NCI-H146 (cell line): ENCODE measurements around the gene AGFG1.
A peak's percentile ranks its signal among the peaks of the same experiment; 100 is the strongest.
"Not testable (repeated sequence)": the region's sequence is repeated elsewhere in the genome, so short reads cannot be mapped to it uniquely, and the experiment has no call there.

Experiments
- DNase-seq: peaks from one replicate; lab custom pipeline; 2025; lab: John Stamatoyannopoulos, UW

The AGFG1 gene

DNA sequence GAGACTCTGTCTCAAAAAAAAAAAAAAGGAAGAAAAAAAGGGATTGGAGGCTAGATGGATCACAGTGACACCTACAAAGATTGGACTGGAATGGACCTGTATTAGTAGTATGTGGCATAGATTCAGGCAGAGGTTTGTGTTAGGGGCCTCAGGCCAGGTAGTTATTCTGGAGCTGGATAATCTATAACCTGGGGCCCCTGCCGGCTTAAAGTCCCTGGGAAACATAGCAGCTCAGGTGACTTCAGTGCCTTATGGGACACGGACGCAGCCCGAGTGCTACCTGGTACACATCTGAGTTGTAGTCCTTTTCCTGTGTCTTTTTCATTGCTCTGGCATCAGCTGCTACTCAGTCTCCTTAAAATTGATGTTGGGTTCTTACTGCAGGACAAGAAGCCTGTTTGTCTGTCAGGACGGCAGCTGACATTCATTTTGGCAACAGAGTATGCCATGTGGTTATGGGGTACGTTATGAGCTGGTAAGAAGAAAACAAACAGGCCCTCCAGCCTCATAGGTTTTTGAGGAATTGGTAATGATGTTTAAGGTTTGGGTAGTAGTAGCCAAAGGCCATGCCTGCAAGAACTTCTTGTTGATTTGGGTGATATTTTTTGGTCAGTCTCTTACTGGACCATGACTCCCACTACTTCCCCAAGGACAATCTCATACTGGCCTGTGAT is 27.8 kb downstream of the AGFG1 start:
- no peak for DNase-seq

DNA sequence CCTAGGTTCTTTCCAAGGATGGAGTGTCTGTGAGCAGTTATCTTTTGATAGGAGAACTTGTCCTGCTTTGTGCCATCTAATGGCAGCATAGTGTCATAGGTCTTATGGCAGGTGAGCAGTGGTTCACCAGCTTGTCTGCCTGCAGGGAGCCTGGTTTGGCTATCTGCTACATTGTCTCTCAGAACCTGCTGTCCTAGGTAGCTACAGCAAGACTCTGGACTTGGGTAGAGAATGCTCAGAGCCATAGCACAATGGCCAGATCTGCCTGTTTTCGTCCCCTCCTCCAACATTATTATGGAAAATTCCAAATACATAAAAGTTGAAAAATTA is 28.3 kb downstream of the AGFG1 start:
- DNase-seq = no peak

DNA sequence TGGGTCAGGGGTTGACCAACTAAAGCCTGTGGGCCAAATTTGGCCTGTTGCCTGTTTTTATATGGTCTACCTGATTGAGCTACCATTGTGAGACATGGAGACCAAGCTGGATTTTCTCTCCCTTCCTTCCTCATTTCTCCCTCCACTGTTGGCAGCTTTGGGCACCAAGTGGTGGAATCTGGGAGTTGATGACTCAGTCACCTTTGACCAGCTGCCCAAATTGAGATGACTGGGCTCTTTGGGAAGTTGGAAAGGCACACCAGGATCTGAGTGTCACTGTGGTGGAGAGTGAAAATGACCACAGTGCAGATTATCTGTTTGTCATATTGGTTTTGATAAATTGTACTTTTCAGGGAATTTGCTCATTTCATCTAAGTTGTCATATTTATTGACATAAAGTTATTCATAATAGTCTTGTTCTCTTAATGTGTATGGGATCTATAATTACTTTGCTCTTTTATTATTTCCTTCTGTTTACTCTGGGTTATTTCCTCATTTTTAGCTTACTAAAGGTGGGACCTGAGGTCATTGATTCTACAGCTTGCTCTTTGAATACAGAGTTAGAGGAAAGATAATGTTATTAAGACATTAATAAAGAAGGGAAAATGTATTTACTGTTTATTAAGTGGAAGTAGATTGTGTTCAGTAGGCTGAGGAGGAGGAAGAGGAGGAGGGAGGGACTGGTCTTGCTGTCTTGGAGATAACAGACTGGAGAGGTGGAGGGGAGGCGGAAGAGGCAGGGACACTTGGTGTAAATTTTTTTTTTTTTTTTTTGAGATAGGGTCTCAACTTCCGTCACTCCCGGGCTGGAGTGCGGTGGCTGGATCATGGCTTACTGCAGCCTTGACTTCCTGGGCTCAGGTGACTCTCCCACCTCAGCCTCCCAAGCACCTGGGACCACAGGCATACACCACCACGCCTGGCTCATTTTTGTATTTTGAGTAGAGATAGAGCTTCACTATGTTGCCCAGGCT is 31.8 kb downstream of the AGFG1 start:
- DNase-seq = no peak

DNA sequence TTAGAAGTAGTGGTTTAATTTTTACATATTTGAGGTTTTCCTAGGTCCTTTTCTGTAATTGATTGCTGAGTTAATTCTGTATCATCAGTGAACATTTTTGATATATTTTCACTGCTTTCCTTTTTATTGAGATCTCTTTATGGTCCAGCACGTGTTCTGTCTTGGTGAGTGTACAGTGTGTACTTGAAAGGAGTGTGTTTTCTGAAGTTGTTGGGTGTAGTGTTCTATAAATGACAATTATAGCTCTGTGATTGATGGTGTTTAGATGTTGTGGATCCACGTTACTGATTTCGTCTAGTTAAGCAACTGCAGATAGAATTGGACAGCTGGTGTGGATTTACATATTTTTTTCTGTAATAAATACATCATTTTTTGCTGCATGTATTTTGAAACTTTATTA is 32.7 kb downstream of the AGFG1 start:
- no peak for DNase-seq

DNA sequence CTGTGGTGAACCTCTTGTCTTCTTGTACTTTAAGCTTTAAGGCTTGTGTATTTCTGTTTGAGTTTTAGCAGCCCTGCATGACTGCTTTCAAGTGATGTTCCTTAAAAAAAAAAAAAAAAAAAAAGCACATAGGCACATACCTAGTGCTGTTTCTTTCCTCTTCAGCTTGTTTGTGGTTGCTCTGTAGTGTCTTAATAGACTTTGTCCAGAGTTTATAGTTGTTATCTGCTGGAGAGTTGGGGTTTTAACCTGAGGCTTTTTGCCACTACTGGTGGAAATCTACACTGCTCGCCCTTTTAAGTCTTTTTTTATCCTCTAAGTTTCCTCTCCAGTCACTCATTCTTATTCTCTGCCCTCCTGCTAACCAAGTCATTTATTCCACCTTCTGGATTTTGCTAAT is 34.5 kb downstream of the AGFG1 start:
- no peak for DNase-seq

DNA sequence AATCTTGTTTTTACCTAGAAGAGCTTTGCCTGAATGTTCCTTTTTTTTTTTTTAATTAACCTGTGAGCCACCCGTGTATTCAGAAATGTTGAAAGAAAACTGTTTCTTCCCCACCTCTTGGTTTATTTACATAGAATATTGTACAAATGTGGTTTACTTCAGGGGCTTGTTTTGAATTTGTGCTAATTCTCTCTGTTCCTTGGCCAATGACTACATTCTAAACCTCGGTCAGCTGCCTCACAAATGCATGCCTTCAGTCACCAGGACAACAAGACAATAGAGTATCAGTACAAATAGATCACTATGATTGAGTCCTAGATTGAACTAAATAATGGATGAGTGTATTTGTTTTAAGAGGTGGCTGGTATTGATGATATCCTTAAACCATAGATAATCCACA is 36.0 kb downstream of the AGFG1 start:
- DNase-seq = no peak

DNA sequence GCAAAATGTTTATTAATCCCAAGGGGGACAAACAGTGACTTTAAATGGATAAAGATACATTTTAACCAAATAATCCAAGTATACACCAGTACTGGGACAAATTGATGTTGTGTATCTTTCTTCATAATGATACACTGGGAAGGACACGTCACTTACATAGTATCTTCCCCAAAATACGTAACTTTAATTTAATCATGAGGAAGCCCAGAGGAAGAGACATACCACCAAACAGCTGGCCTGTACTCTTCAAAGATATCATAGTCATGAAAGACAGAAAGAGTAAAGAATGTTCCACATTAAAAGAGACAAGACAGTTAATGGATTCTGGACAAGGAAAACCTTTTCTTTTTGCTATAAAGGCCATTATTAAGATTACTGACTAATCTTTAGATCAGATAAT is 37.1 kb downstream of the AGFG1 start:
- DNase-seq = no peak

DNA sequence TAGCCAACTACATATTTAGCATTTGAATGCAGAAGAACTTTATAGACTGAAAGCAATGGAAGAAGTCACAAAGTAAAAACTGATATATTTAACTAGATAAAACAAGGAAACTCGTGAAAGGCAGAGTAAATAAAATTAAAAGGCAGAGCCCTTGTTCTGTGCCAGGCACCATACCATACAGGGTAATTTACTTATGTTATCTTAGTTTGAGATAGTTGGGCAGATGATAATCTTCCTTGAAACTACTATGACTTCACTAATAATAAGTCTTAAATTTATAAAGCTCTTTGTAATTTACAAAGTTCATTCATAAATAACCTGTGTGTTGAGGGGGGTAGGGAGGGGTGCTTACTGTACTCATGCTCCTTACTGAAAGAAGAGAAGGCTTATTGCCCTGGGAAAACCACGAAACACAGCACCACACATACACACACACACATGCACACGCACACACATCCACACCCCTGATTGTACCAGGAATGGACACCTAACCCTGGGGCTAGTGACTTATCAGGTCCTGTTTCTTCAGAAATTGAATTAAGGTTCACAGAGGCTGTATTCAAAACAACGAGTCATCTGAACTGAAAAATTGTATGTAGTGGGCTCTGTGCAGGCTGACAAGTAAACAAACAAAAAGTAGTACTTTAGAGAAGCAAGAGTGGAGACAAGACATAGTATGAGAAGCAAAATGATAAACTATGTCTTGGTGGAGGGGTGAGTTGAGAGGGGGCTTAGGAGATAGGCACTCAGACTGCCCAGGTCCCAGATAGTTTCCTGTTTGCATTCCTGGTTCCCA is 38.1 kb downstream of the AGFG1 start:
- no peak for DNase-seq

DNA sequence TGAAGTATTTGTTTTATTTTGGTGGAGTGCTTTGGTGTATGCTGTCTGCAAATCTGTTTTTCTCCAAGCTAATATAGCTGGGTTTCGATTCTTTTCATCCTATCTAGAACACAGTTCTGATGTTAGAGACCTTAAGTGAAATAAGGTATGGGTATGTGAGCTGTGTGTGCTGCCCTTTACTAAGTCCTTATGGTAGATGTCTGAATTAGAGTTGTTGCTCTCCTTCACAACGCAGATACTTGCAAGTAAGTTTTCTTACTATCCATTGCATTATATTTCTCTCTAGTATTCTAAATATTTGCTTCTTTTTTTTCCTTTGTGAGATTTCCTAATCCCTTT is 38.6 kb downstream of the AGFG1 start:
- no peak for DNase-seq

DNA sequence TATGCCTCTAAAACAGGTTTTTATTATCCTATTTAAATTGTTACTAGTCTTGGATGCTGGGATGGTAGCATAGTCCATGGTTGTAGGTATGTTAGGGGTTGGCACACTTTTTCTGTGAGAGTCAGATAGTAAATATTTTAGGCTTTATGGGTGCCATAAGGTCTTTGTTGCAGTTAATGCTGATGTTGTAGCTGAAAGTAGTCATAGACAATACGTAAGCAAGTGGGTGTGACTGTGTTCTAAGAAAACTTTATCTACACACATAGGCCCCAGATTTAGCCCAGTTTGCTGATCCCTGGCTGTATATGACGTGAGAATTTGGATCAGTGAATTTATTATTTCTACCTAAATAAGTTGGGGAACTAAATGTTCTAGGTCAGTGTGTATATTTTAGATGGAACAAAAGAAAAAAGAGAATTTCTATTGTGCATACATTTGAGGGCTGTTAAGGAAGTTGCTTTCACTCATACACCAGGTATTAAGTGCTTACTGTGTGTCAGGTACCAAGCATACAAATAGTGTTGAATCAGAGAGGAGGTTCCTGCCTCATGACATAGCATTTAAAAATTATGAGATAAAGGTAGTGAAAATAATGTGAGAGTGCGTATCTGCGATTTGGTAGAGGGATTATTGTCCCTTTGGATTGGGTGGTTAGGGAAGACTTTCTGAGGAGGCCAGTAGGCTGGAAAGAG is 39.4 kb downstream of the AGFG1 start:
- no peak for DNase-seq

DNA sequence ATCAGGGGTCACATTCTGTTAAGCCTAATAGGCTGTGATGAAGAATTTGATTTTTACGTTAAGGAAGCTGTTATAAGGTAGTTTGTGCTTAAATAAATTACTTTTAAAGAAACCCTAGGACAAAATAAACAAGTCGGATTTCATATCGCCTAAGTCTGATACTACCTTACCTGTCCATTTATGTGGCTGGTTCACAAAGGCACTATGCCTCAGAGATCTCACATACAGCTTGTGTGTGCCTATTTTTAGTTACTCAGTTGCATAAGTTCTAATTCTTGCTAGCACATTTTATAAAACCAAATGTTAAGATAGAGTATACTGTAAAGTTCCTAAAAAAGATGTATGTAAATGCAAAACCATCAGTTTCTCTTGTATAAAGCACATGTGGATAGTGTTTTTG is 40.0 kb downstream of the AGFG1 start:
- no peak for DNase-seq

DNA sequence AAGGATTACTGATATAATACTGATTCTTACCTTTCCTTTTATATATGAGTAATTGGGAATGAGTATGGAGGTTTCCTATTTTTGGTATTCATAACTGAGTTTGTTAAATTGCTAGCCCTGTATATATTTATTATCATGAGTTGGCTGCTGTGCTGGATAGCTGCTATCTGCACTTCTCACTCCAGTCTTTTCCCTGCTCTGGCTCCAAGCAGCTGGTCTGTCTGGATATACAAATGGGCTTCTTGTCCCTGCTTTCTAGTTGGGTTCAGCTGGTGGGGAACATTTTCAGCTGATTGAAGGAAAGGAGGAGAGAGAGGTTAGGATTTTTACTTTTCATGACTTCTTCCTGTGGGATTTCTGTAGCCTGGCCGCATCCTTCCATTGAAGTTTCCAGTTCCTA is 41.2 kb downstream of the AGFG1 start:
- no peak for DNase-seq

DNA sequence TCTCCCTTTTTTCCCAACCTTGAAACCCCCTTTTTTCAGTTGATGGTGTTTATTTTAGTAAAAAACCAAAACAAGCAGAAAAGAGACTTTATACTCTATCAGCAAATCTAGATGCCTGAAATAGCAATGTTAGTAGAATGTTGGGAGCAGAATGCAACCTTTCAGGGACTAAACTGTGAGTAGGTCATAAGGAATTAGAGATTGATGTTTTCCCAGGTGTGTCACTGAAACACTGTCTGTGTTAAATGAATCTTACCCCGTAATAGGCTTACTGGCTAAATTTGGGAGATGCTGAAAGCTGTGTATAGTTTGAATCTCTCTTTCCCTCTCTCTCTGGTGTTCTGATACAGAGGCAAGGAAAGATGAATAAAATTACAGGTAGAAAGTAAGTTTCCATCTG is 43.8 kb downstream of the AGFG1 start:
- DNase-seq = no peak

DNA sequence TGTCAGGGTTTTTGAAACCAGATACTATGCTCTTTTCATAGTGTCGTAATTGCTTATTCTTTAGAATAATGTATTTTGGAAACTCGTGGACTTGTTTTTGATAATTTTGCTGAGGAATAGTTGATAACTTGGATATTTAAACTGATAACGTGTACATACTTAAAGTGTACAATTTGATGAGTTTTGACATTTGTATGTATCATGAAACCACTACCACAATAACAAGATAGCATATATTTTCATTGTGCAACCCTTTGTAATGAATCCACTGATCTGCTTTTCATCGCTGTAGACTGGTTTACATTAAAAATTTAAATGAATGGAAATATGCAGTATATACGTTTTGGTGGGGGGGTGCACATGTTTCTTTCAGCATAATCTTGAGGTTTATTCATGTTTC is 45.8 kb downstream of the AGFG1 start:
- DNase-seq = no peak

DNA sequence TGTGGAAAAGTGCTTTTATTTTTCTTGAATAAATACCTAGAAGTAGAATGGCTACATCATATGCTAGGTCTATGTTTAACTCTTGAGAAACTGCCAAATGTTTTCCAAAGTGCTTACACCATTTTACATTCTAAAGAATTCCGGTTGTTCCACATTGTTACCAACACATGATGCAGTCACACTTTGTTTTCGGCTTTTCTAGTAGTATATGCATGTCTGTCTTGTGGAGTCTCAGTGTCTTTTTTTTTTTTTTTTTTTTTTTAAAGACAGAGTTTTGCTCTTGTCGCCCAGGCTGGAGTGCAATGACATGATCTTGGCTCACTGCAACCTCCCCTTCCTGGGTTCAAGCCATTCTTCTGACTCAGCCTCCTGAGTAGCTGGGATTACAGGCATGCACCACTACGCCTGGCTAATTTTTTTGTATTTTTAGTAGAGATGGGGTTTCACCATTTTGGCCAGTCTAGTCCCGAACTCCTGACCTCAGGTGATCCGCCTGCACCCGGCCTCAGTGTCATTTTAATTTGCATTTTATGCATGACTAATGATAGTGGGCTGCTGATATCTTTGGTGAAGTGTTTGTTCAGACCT is 46.4 kb downstream of the AGFG1 start:
- not testable (repeated sequence) for DNase-seq

DNA sequence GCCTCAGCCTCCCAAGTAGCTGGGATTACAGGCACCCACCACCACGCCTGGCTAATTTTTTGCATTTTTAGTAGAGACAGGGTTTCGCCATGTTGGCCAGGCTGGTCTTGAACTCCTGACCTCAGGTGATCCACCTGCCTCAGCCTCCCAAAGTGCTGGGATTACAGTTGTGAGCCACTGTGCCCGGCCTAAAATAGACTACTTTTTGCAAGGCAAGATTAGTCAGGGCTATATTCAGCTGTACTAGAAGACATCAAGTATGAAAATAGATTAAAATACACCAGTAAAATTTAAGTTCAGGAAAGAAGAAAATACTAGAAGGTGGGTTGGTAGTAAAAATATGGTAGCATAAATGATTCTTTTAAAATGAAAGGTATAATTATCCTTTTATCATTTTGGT is 49.2 kb downstream of the AGFG1 start:
- not testable (repeated sequence) for DNase-seq

DNA sequence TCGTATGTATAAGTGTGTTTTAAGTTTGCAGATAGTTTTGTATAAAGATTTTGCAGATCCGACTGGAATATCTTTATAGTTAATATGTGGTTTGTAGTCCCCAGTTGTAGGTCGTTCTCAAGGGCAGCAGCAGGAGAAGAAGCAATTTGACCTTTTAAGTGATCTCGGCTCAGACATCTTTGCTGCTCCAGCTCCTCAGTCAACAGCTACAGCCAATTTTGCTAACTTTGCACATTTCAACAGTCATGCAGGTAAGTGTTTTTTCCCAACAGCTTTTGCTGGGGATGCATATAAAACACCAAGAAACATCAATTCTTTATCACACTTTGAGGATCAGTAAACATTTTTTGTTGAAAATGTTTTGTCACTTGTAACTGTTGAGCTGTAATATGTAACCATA is 52.7 kb downstream of the AGFG1 start:
- DNase-seq = no peak

DNA sequence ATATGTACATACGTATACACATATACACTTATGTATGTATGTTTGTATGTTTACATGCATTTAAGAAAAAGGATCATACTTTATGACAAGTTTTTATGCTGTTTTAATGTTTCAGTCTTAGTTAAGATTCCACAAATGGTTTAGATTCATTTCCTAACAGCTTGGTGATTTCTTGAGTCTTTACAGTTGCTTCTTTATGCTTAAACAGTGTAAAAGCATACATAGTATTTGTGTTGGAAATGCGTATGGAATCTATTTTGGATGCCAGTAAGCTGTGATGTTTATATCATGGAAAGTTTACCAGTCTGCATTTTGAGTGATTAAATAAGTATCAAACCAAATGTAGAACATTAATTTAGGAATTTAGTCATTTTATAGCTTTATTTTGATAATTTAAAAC is 55.4 kb downstream of the AGFG1 start:
- DNase-seq = no peak

DNA sequence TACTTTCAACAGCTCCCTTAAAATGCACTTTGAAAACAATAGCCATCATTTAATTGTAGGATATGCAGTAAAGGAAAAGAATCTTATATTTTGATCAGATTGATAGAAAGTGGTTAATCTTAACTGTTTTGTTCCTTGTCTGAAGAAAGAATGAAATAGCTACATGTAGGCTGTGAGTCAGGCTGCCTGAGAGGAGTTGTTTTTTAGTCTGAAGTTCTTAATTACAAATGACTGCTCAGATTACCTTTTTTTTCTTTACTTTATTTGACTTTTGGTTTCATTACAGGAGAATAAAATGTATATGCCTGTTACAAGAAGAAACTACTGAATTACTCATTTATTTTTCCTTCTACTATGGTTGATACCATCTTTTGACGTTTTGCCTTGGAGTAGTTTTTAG is 56.8 kb downstream of the AGFG1 start:
- no peak for DNase-seq

DNA sequence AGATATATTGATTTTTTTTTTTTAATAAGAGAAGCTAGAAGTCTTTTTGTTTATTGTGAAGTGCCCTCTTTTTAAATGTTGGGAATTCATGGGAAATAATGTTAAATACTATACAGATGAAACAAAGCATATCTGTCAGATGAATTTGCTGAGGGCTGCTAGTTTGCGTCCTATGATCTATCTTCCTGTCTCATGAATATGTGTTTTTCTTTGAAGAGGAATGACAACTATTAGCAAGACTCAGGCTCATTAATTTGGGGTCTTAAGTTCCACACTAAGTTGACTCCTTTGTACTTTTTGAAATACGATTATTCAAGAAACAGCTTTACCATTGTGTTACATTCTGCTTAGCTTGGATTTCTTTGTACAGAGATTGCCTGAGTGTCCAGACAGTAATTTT is 57.9 kb downstream of the AGFG1 start:
- DNase-seq = no peak

DNA sequence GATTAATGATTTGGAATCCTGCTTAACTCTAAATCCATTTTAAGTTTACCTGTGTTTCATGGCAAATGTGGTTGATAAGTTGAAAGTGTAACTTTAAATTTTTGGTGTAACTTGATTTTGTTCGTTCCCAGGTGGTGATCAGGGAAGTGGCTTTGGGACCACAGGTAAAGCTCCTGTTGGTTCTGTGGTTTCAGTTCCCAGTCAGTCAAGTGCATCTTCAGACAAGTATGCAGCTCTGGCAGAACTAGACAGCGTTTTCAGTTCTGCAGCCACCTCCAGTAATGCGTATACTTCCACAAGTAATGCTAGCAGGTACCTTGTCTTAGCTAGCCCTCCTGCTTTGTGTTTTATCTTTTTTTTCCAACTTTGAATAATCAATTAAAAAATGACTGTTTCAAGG is 62.8 kb downstream of the AGFG1 start:
- no peak for DNase-seq

DNA sequence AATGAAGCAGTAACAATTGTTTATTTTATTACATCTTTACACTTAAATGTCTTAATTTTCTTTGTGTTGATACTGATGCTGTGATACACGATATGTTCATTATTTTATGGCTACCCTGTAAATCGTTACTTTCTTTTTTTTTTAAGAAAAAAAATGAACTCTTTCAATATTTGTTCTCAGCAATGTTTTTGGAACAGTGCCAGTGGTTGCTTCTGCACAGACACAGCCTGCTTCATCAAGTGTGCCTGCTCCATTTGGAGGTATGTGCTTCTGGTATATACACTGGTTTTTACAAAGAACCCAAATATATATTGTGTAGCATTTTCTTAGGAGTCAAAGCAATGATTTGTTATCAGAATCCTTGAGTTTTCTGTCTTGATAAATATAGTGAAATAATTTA is 64.5 kb downstream of the AGFG1 start:
- peak; percentile 45 for DNase-seq
